Lower lobe of right lung (tissue), 2 donors: ENCODE data around the gene PHAF1. TPM values are rescaled to one million over a fixed set of nuclear protein-coding genes. Genes with fewer than 3 reads are reported as not detected.

Experiments
- ATAC-seq, 2 donors: fragments of 200-7000 bp; cut with Tn5 transposase; one replicate each; pipeline ENCODE4 v1.9.1; 2020 to 2022; ENCODE audit warnings: mild to moderate bottlenecking in 2 of 2, moderate library complexity in 2 of 2
- DNase-seq: peaks from one replicate; pipeline ENCODE4 v3.0.0-alpha.2; 2020
- H3K27ac ChIP-seq: fragments of 200-600 bp; one replicate; pipeline ENCODE4 v1.8.0; 2022
- H3K27me3 ChIP-seq: fragments of 200-600 bp; one replicate; pipeline ENCODE4 v1.8.0; 2022; ENCODE audit warnings: low read depth
- H3K36me3 ChIP-seq: fragments of 200-600 bp; one replicate; pipeline ENCODE4 v1.8.0; 2022; ENCODE audit warnings: mild to moderate bottlenecking
- H3K4me1 ChIP-seq: fragments of 200-600 bp; one replicate; pipeline ENCODE4 v1.8.0; 2022
- H3K4me3 ChIP-seq: fragments of 200-600 bp; one replicate; pipeline ENCODE4 v1.8.0; 2022; ENCODE audit warnings: mild to moderate bottlenecking
- H3K9me3 ChIP-seq: fragments of 200-600 bp; one replicate; pipeline ENCODE4 v1.8.0; 2022
- intact Hi-C: fragments of 100-400 bp; cut with DNase I; formaldehyde crosslinking; loops from one replicate; pipeline ENCODE4 v1.11.0; 2022
- total RNA-seq: library from RNA; stranded (reverse); fragmentation: NEBNext Ultra II Directional; extraction: Animal tissue kit (Norgen Biotek cat#: 25700); gene quantifications from one replicate; pipeline ENCODE4 v1.2.1, GENCODE V29; 2021
- TF ChIP-seq, protein P1 (sequence below): fragments of 200-600 bp; IDR thresholded peaks from one replicate; pipeline ENCODE4 v1.8.0; 2022; ENCODE audit warnings: antibody characterized with exemption, mild to moderate bottlenecking
- donor health status: DM: no; HTN: yes; CAD: no; lungs with severe emphysema.

Gene PHAF1
- total RNA-seq, 1 donor from 2014 or later, result 21.7 TPM

- TF ChIP-seq, protein P1, sequence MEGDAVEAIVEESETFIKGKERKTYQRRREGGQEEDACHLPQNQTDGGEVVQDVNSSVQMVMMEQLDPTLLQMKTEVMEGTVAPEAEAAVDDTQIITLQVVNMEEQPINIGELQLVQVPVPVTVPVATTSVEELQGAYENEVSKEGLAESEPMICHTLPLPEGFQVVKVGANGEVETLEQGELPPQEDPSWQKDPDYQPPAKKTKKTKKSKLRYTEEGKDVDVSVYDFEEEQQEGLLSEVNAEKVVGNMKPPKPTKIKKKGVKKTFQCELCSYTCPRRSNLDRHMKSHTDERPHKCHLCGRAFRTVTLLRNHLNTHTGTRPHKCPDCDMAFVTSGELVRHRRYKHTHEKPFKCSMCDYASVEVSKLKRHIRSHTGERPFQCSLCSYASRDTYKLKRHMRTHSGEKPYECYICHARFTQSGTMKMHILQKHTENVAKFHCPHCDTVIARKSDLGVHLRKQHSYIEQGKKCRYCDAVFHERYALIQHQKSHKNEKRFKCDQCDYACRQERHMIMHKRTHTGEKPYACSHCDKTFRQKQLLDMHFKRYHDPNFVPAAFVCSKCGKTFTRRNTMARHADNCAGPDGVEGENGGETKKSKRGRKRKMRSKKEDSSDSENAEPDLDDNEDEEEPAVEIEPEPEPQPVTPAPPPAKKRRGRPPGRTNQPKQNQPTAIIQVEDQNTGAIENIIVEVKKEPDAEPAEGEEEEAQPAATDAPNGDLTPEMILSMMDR, result no peak
These were observed 2.3 kb downstream of the PHAF1 start for GRCh38 chr16:67111951-67112444.

GRCh38 chr16:67112591-67113399 lies 3.1 kb downstream of the PHAF1 start:
- ATAC-seq (no peak), DNase-seq (no peak)
- no peak overlapping the region for H3K27ac ChIP-seq
- intact Hi-C loops, result no loop called here
- H3K4me1 ChIP-seq, result peaks cover 31% of the 10 kb centered on the region
- no peaks in the 10 kb centered on the region for H3K36me3 ChIP-seq
- no peaks in the 10 kb centered on the region for H3K27me3 ChIP-seq
- no peak overlapping the region for H3K4me3 ChIP-seq
- TF ChIP-seq, protein P1, result no peak
- no peaks in the 10 kb centered on the region for H3K9me3 ChIP-seq

More at GRCh38 chr16:67111951-67112444, 2.3 kb downstream of the PHAF1 start:
- no peak for ATAC-seq
- intact Hi-C loops, result no loop called here
- no peaks in the 10 kb centered on the region for H3K36me3 ChIP-seq
- H3K27ac ChIP-seq, result no peak overlapping the region
- DNase-seq, result no peak
- peaks cover 31% of the 10 kb centered on the region for H3K4me1 ChIP-seq
- no peaks in the 10 kb centered on the region for H3K9me3 ChIP-seq
- no peaks in the 10 kb centered on the region for H3K27me3 ChIP-seq
- H3K4me3 ChIP-seq, result no peak overlapping the region

DNA sequence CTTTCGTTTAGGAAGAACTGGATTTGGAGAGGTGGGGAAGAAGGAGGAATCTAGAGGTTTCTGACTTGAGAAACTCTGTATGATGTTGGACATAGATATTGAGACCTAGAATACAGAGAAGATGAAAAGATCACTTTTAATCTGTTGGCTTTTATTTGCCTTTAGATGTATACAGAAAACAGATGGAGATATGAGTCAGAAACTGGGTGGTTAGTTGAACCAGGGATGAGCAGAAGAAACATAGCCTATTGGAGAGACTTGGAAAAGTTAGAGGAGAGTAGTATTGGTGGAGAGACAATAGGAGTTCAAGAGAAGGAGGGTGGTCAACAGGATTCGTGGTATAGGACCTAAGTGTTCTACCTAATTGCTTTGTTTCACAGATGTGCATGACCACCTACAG lies 5.1 kb downstream of the PHAF1 start:
- H3K27ac ChIP-seq, result no peak overlapping the region
- intact Hi-C loops, result no loop called here
- peaks cover 24% of the 10 kb centered on the region for H3K4me1 ChIP-seq
- no peak for ATAC-seq
- H3K4me3 ChIP-seq, result no peak overlapping the region
- peaks cover under 1% of the 10 kb centered on the region for H3K36me3 ChIP-seq
- DNase-seq, result no peak
- TF ChIP-seq, protein P1, result no peak
- H3K27me3 ChIP-seq, result no peaks in the 10 kb centered on the region
- no peaks in the 10 kb centered on the region for H3K9me3 ChIP-seq

- TF ChIP-seq, protein P1, result no peak
- Histone ChIP-seq H3K27ac (no peak overlapping the region), H3K36me3 (peaks cover 9% of the 10 kb centered on the region), H3K9me3 (no peaks in the 10 kb centered on the region), H3K4me1 (peaks cover 21% of the 10 kb centered on the region), H3K4me3 (no peak overlapping the region), H3K27me3 (no peaks in the 10 kb centered on the region)
- intact Hi-C loops, result no loop called here
- DNase-seq (no peak), ATAC-seq (no peak)
These were observed 5.9 kb downstream of the PHAF1 start for GRCh38 chr16:67115639-67116038.

- no peaks in the 10 kb centered on the region for H3K9me3 ChIP-seq
- H3K4me3 ChIP-seq, result no peak overlapping the region
- DNase-seq, result no peak
- no peaks in the 10 kb centered on the region for H3K27me3 ChIP-seq
- H3K27ac ChIP-seq, result no peak overlapping the region
- intact Hi-C loops, result no loop called here
- H3K4me1 ChIP-seq, result peaks cover 11% of the 10 kb centered on the region
- H3K36me3 ChIP-seq, result peaks cover 19% of the 10 kb centered on the region
- TF ChIP-seq, protein P1, result no peak
- ATAC-seq, result no peak
These were observed 6.9 kb downstream of the PHAF1 start for GRCh38 chr16:67116388-67117311.
